BE2C (cell line): ENCODE measurements around the gene INSRR.

ENCODE experiments used
- DNase-seq: peaks from one replicate; pipeline ENCODE4 v3.0.0-alpha.2; 2020
- H3K27me3 ChIP-seq: fragments of 250-450 bp; sonication (Bioruptor Pico); 2 replicates; pipeline ENCODE4 v1.5.1; 2020; ENCODE audit warnings: mild to moderate bottlenecking
- H3K36me3 ChIP-seq: fragments of 250-450 bp; sonication (Bioruptor Pico); 2 replicates; pipeline ENCODE4 v1.5.1; 2020; ENCODE audit warnings: mild to moderate bottlenecking
- H3K4me1 ChIP-seq: fragments of 250-450 bp; sonication (Bioruptor Pico); 2 replicates; pipeline ENCODE4 v1.5.1; 2020
- H3K4me3 ChIP-seq: 2 replicates; pipeline ENCODE4 v1.5.1; 2011; ENCODE audit warnings: low read depth, low read length
- H3K9me3 ChIP-seq: fragments of 250-450 bp; sonication (Bioruptor Pico); 2 replicates; pipeline ENCODE4 v1.5.1; 2020
- CTCF ChIP-seq: IDR thresholded peaks from 2 replicates; pipeline ENCODE4 v1.5.1; 2012; ENCODE audit warnings: mild to moderate bottlenecking, low read depth, low read length

The INSRR gene

DNA sequence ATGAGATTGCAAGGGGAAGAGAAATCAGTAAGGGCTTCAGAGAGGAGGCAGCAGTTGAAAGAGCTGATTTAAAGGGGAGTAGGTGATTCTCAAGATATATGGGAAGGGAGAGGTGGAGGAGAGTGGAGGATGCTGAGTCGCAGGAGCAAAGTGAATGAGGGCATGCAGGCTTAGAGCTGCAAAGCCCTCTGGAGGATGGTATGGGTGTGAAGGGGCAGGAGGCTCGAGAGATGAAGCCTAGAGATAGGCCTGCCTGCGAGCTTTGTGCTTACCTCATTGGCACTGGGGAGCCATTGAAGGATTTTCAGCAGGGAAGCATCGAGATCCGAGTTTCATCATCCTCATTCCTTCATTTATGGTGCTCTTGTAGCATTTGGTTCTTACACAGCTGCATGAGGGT is 26.5 kb downstream of the INSRR start:
- Histone ChIP-seq H3K4me3 (no peak overlapping the region), H3K4me1 (no peaks in the 10 kb centered on the region), H3K36me3 (no peaks in the 10 kb centered on the region), H3K9me3 (no peaks in the 10 kb centered on the region), H3K27me3 (no peaks in the 10 kb centered on the region)
- TF ChIP-seq CTCF = no peak
- DNase-seq = no peak

- no peaks in the 10 kb centered on the region for H3K27me3 ChIP-seq
- H3K4me3 ChIP-seq = no peak overlapping the region
- no peaks in the 10 kb centered on the region for H3K9me3 ChIP-seq
- H3K36me3 ChIP-seq = no peaks in the 10 kb centered on the region
- no peak for DNase-seq
- no peak for TF ChIP-seq CTCF
- no peaks in the 10 kb centered on the region for H3K4me1 ChIP-seq
Observed at GRCh38 chr1:156828400-156829124, 30.4 kb downstream of the INSRR start.

DNA sequence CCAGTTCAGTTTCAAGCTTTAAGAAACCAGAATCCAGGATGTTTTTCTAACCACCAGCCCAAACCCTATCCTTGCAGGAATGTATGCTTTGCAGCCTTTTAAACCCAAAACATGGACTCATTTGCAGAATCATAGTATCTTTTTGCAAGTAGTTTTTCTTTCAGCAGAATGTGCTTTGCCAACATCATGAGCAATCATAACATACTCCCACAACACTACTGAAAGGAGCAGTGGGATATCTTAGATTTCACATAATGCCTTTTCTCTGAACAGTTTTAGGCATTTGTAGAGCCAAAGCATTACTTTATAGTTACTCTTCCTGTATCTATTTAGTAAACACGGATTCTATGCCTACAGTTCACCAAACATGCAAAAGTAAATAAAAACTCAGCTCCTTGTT is 32.3 kb downstream of the INSRR start:
- DNase-seq = no peak
- Histone ChIP-seq H3K27me3 (no peaks in the 10 kb centered on the region), H3K4me1 (no peaks in the 10 kb centered on the region), H3K4me3 (no peak overlapping the region), H3K36me3 (no peaks in the 10 kb centered on the region), H3K9me3 (no peaks in the 10 kb centered on the region)
- TF ChIP-seq CTCF = no peak

DNA sequence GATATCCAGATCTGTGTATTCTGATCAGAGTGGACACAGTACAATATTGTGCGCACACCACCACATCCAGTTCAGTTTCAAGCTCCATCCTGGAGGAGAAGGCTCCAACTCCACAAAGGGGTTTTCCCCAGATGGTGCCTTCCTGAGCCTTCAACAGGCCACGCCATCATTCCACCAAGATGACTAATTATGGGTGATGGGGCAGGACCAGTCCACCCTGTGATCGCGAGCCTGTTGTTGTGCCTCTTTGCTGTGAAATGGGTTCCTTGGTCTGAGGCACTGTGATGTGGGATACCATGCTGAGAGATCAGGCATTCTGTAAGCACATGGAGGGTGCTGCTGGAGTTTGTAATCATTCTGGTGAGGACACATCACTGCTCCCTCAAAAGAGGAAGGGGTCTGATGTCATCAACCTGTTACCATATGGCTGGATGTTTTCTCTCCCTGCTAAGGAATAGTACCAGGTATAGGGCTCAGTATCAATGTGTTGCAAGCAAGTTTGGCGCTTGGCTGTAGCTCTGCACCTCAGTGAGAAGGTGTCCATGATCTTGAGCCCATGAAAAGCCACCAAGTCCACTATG is 35.6 kb downstream of the INSRR start:
- no peak for TF ChIP-seq CTCF
- no peak for DNase-seq
- H3K36me3 ChIP-seq = no peaks in the 10 kb centered on the region
- H3K4me1 ChIP-seq = no peaks in the 10 kb centered on the region
- no peak overlapping the region for H3K4me3 ChIP-seq
- no peaks in the 10 kb centered on the region for H3K9me3 ChIP-seq
- H3K27me3 ChIP-seq = no peaks in the 10 kb centered on the region

GRCh38 chr1:156822680-156823079 is 36.2 kb downstream of the INSRR start:
- TF ChIP-seq CTCF = no peak
- DNase-seq = no peak
- H3K9me3 ChIP-seq = no peaks in the 10 kb centered on the region

GRCh38 chr1:156821801-156822200 is 37.1 kb downstream of the INSRR start:
- no peaks in the 10 kb centered on the region for H3K4me1 ChIP-seq
- no peaks in the 10 kb centered on the region for H3K9me3 ChIP-seq
- H3K36me3 ChIP-seq = no peaks in the 10 kb centered on the region
- no peak for TF ChIP-seq CTCF
- no peak for DNase-seq
- H3K4me3 ChIP-seq = no peak overlapping the region
- no peaks in the 10 kb centered on the region for H3K27me3 ChIP-seq

More at GRCh38 chr1:156822680-156823079, 36.2 kb downstream of the INSRR start:
- Histone ChIP-seq H3K4me1 (no peaks in the 10 kb centered on the region), H3K27me3 (no peaks in the 10 kb centered on the region), H3K4me3 (no peak overlapping the region), H3K36me3 (no peaks in the 10 kb centered on the region)
